Right atrium auricular region (tissue), 2 donors: ENCODE measurements around the gene MCC. TPM values are rescaled to one million over a fixed set of nuclear protein-coding genes. Genes with fewer than 3 reads are reported as not detected.
A peak's percentile ranks its signal among the peaks of the same experiment; 100 is the strongest.

Source experiments
- DNase-seq: peaks from one replicate; pipeline ENCODE4 v3.0.0-alpha.2; 2019; ENCODE audit warnings: low spot score
- H3K27ac ChIP-seq, 2 donors: fragments of 200-600 bp; sonication (generic); 1 replicate in 1 of 2; 2 replicates in 1 of 2; pipeline ENCODE4 v1.5.1; 2016 to 2019
- H3K27me3 ChIP-seq, 2 donors: fragments of 200-600 bp; sonication (generic); one replicate each; pipeline versions ENCODE4 v1.5.1 to v1.6.0; 2017 to 2019
- H3K36me3 ChIP-seq: fragments of 200-600 bp; sonication (generic); one replicate; pipeline ENCODE4 v1.5.1; 2016
- H3K4me1 ChIP-seq, 2 donors: fragments of 200-600 bp; sonication (generic); one replicate each; pipeline versions ENCODE4 v1.5.1 to v1.6.0; 2017 to 2019
- H3K4me3 ChIP-seq, 2 donors: fragments of 200-600 bp; sonication (generic); 1 replicate in 1 of 2; 2 replicates in 1 of 2; pipeline ENCODE4 v1.5.1; 2017 to 2019; ENCODE audit warnings: mild to moderate bottlenecking in 1 of 2, moderate library complexity in 1 of 2
- H3K9me3 ChIP-seq, 2 donors: fragments of 200-600 bp; sonication (generic); one replicate each; pipeline ENCODE4 v1.5.1; 2019
- CTCF ChIP-seq, 2 donors: fragments of 200-600 bp; sonication (generic); IDR thresholded peaks; one replicate each; pipeline ENCODE4 v1.5.1; 2019; ENCODE audit warnings: antibody characterized with exemption in 2 of 2
- total RNA-seq, 2 donors: library from RNA; depleted of rRNA; stranded (reverse); fragments of >200 nt; gene quantifications; one replicate each; pipeline ENCODE4 v1.1.0, GENCODE V29; 2016

The MCC gene
- total RNA-seq, 2 donors from 2014 or later: 28.8 to 31.7 TPM

DNA sequence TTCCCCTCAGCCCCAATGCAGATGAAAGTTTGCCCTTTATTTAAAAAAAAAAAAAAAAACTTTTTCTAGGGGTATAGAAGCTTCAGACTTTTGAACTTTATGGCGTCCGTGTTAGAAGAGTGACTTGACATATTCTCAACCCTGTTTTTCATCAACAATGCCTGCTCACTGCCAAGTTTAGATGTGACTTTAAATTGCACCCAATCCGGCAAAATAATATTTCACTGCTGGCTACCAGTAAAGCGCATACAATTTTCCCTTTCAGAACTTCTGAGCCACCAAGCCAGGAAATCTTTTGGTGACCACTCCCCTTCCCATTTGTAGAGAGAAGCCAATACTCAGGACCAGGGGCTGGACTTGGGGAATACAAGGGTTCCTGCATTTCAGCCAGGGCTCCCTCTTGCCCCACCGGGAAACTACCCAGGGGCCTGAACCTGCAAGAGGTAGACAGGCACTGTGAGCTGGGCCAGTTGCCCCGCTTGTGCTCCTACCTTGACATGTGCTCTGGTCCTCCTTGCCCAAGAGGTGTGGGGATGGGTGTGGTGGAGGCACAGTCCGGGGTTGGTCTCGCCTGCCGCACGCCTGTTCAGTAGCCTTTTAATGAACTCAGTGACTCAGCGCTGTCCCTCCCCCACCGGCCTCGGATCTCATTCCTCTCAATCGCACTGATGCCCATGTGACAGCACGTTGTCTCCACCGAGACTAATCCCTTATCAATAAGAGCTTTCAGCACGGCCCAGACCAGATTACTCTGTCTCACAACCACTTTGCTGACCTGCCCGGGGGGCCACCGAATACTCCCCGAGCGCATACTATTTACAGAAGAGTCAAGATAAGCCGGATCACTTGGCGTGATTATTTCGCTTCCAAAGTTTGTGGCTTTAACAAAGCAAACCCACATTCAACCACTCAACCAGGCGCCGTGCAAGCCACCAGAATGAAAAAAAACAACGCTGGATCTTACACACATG is 285.2 kb downstream of the MCC start:
- DNase-seq: peak; percentile 92

GRCh38 chr5:113202287-113202686 is 286.0 kb downstream of the MCC start:
- H3K4me3 ChIP-seq: peak overlapping the region in 1 of 2 donors; percentile 33

More for the DNA sequence above, 285.2 kb downstream of the MCC start:
- H3K27me3 ChIP-seq: no peaks in the 10 kb centered on the region
- peak overlapping the region; percentile 67 to 80 for H3K27ac ChIP-seq
- no peak for TF ChIP-seq CTCF (IDR thresholded peaks at IDR 0.05)
- no peaks in the 10 kb centered on the region for H3K9me3 ChIP-seq
- H3K36me3 ChIP-seq: no peaks in the 10 kb centered on the region
- H3K4me3 ChIP-seq: peak overlapping the region; percentile 8 to 33
- H3K4me1 ChIP-seq: peaks cover 0 to 73% of the 10 kb centered on the region in 2 donors

GRCh38 chr5:113201715-113202114 is 286.5 kb downstream of the MCC start:
- TF ChIP-seq CTCF (IDR thresholded peaks at IDR 0.05): no peak
- Histone ChIP-seq H3K27ac (peak overlapping the region; percentile 67 to 80), H3K9me3 (no peaks in the 10 kb centered on the region), H3K4me1 (peaks cover 0 to 81% of the 10 kb centered on the region in 2 donors), H3K27me3 (no peaks in the 10 kb centered on the region), H3K4me3 (peak overlapping the region in 1 of 2 donors; percentile 33), H3K36me3 (no peaks in the 10 kb centered on the region)
- DNase-seq: no peak

More at GRCh38 chr5:113202287-113202686, 286.0 kb downstream of the MCC start:
- no peak for TF ChIP-seq CTCF (IDR thresholded peaks at IDR 0.05)
- Histone ChIP-seq H3K27ac (peak overlapping the region; percentile 67 to 80), H3K36me3 (no peaks in the 10 kb centered on the region), H3K4me1 (peaks cover 0 to 80% of the 10 kb centered on the region in 2 donors), H3K9me3 (no peaks in the 10 kb centered on the region), H3K27me3 (no peaks in the 10 kb centered on the region)
- DNase-seq: no peak

DNA sequence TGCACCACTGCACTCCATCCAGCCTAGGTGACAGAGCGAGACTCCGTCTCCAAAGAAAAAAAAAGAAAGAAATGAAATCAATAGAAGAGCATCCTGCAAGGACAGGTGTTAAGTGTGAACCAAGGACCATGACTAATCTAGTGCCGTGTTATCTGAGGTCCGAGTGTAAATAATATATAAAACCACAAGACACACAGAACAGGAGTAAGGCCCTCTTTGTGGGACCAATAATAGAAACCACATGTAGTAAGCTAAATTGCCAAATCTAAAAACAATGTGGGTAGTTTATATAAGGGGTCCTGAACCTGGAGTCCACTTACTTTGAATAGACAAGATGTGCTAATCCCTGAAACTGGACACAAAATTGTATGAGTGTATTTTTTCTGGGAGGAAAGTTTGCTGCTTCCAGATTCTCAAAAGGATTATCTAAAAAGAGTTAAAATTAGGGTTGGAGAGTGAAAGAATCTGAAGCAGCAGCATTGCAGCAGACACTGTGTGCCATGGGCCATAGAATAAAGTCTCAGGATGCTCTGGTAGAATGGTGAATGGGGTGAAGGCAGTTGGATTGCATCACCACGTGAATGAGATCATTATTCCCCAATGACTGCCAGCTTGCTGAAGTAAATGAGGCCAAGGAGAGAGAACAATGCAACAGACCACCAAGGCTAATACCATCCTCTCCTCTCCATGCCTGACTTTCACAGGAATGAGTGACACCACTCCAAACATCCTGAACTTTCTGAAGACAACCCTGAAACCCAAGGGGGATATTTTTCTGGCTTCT is 288.9 kb downstream of the MCC start:
- H3K27ac ChIP-seq: no peak overlapping the region
- H3K9me3 ChIP-seq: no peaks in the 10 kb centered on the region
- no peak overlapping the region for H3K4me3 ChIP-seq
- H3K4me1 ChIP-seq: peaks cover 0 to 74% of the 10 kb centered on the region in 2 donors
- no peak for DNase-seq
- no peaks in the 10 kb centered on the region for H3K27me3 ChIP-seq
- TF ChIP-seq CTCF (IDR thresholded peaks at IDR 0.05): no peak
- no peaks in the 10 kb centered on the region for H3K36me3 ChIP-seq

GRCh38 chr5:113197456-113198200 is 290.6 kb downstream of the MCC start:
- H3K4me3 ChIP-seq: no peak overlapping the region
- H3K27ac ChIP-seq: no peak overlapping the region
- TF ChIP-seq CTCF (IDR thresholded peaks at IDR 0.05): no peak
- DNase-seq: no peak
- no peaks in the 10 kb centered on the region for H3K27me3 ChIP-seq
- peaks cover 0 to 57% of the 10 kb centered on the region in 2 donors for H3K4me1 ChIP-seq
- no peaks in the 10 kb centered on the region for H3K36me3 ChIP-seq
- peaks cover 0 to 4% of the 10 kb centered on the region in 2 donors for H3K9me3 ChIP-seq
